Measurements from ENCODE around the gene LEPR. TPM values are rescaled to one million over a fixed set of nuclear protein-coding genes. Genes with fewer than 3 reads are reported as not detected.
A peak's percentile ranks its signal among the peaks of the same experiment; 100 is the strongest.
"Not testable (repeated sequence)": the region's sequence is repeated elsewhere in the genome, so short reads cannot be mapped to it uniquely, and the experiment has no call there.

The LEPR gene, protein sequence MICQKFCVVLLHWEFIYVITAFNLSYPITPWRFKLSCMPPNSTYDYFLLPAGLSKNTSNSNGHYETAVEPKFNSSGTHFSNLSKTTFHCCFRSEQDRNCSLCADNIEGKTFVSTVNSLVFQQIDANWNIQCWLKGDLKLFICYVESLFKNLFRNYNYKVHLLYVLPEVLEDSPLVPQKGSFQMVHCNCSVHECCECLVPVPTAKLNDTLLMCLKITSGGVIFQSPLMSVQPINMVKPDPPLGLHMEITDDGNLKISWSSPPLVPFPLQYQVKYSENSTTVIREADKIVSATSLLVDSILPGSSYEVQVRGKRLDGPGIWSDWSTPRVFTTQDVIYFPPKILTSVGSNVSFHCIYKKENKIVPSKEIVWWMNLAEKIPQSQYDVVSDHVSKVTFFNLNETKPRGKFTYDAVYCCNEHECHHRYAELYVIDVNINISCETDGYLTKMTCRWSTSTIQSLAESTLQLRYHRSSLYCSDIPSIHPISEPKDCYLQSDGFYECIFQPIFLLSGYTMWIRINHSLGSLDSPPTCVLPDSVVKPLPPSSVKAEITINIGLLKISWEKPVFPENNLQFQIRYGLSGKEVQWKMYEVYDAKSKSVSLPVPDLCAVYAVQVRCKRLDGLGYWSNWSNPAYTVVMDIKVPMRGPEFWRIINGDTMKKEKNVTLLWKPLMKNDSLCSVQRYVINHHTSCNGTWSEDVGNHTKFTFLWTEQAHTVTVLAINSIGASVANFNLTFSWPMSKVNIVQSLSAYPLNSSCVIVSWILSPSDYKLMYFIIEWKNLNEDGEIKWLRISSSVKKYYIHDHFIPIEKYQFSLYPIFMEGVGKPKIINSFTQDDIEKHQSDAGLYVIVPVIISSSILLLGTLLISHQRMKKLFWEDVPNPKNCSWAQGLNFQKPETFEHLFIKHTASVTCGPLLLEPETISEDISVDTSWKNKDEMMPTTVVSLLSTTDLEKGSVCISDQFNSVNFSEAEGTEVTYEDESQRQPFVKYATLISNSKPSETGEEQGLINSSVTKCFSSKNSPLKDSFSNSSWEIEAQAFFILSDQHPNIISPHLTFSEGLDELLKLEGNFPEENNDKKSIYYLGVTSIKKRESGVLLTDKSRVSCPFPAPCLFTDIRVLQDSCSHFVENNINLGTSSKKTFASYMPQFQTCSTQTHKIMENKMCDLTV
- 10 to 100 TPM; 21.2 to 71.6 TPM for total RNA-seq
- polyA plus RNA-seq, result 1 to 10 TPM; 4.0 to 5.3 TPM
- long read RNA-seq, donor 1, partial matches to known transcripts, result 3 of 28 reads
- long read RNA-seq, donor 1, other reads (novel, unspliced or antisense), result 24 of 28 reads
- long read RNA-seq, donor 2, full-length matches to known transcripts, result 10 of 44 reads
- long read RNA-seq, donor 2, partial matches to known transcripts, result 6 of 44 reads
- long read RNA-seq, donor 2, other reads (novel, unspliced or antisense), result 28 of 44 reads

GRCh38 chr1:65420590-65421350 is at the start of gene LEPR, which contains the start of gene LEPROT:
LEPR (plus strand) TSS chr1:65420668; CDS start chr1:65565566, 144,898 bp downstream.
LEPROT (plus strand) TSS chr1:65420668; CDS start chr1:65420725, 57 bp downstream.
- peak; percentile 0 for ATAC-seq (ENCODE audit: low FRiP score)
- H3K9me3 ChIP-seq (ENCODE audit: control insufficient read depth, low read length), result no peaks in the 10 kb centered on the region
- no peak for DNase-seq
- H3K36me3 ChIP-seq (ENCODE audit: control insufficient read depth in 1 of 2, insufficient read depth in 2 of 2, low read length in 1 of 2), result peaks cover 2 to 3% of the 10 kb centered on the region in 2 donors
- intact Hi-C loops (cut with DNase I), result loop anchor here in 1 of 2 donors (2.0 to 10.0 kb wide), 2 partner anchors 156 to 354 kb away; no protein-coding TSS in a partner anchor
- H3K4me3 ChIP-seq (ENCODE audit: low read length in 2 of 2), result peak within 1 kb of the TSS; percentile 86 to 98
- H3K4me1 ChIP-seq (ENCODE audit: control insufficient read depth in 1 of 2, insufficient read depth in 2 of 2, low read length in 2 of 2), result peaks cover 0 to 3% of the 10 kb centered on the region in 2 donors
- WGBS, 2 donors, result 0 to 1% methylated on average over 38 to 60 of the region's 60 CpGs
- no peaks in the 10 kb centered on the region for H3K27me3 ChIP-seq (ENCODE audit: control insufficient read depth in 1 of 2, insufficient read depth in 2 of 2, low read length in 1 of 2)
- H3K27ac ChIP-seq (ENCODE audit: low read depth in 1 of 2, low read length in 2 of 2), result peak within 1 kb of the TSS; percentile 91 to 93

GRCh38 chr1:65371544-65371943 is 48.9 kb upstream of the LEPR start:
- H3K9me3 ChIP-seq (ENCODE audit: control insufficient read depth, low read length), result no peaks in the 10 kb centered on the region
- H3K4me1 ChIP-seq (ENCODE audit: control insufficient read depth in 1 of 2, insufficient read depth in 2 of 2, low read length in 2 of 2), result no peaks in the 10 kb centered on the region
- intact Hi-C loops (cut with DNase I), result no loop called here
- H3K36me3 ChIP-seq (ENCODE audit: control insufficient read depth in 1 of 2, insufficient read depth in 2 of 2, low read length in 1 of 2), result no peaks in the 10 kb centered on the region
- H3K27ac ChIP-seq (ENCODE audit: low read depth in 1 of 2, low read length in 2 of 2), result no peak overlapping the region
- H3K27me3 ChIP-seq (ENCODE audit: control insufficient read depth in 1 of 2, insufficient read depth in 2 of 2, low read length in 1 of 2), result no peaks in the 10 kb centered on the region
- WGBS, 2 donors, result 90 to 91% methylated on average over 3 of the region's 3 CpGs
- H3K4me3 ChIP-seq (ENCODE audit: low read length in 2 of 2), result no peak overlapping the region
- no peak for DNase-seq
- ATAC-seq (ENCODE audit: low FRiP score), result no peak

DNA sequence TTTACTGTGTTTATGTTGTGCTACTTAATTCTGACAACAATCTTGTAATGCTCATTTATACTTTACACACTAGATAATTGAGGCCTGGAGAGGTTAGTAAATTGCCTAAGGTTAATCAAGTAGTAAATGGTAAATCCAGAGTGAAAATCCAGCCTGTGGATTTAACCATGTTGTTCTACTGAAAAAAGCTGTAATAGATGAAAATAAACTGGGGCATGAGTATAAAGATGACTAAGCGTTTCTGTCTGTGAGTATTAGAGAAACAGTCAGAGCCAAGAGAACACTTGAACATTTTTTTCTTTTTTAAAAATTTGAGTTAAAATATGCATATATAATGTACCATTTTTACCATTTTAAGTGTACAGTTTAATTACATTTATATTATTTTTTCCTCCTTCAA is 47.9 kb upstream of the LEPR start:
- no peaks in the 10 kb centered on the region for H3K36me3 ChIP-seq (ENCODE audit: control insufficient read depth in 1 of 2, insufficient read depth in 2 of 2, low read length in 1 of 2)
- no peaks in the 10 kb centered on the region for H3K27me3 ChIP-seq (ENCODE audit: control insufficient read depth in 1 of 2, insufficient read depth in 2 of 2, low read length in 1 of 2)
- H3K9me3 ChIP-seq (ENCODE audit: control insufficient read depth, low read length), result no peaks in the 10 kb centered on the region
- 33 to 39% methylated on average over 1 of the region's 1 CpG for WGBS, 2 donors
- ATAC-seq (ENCODE audit: low FRiP score), result no peak
- no peak for DNase-seq
- no peak overlapping the region for H3K27ac ChIP-seq (ENCODE audit: low read depth in 1 of 2, low read length in 2 of 2)
- H3K4me3 ChIP-seq (ENCODE audit: low read length in 2 of 2), result no peak overlapping the region
- intact Hi-C loops (cut with DNase I), result no loop called here
- no peaks in the 10 kb centered on the region for H3K4me1 ChIP-seq (ENCODE audit: control insufficient read depth in 1 of 2, insufficient read depth in 2 of 2, low read length in 2 of 2)

DNA sequence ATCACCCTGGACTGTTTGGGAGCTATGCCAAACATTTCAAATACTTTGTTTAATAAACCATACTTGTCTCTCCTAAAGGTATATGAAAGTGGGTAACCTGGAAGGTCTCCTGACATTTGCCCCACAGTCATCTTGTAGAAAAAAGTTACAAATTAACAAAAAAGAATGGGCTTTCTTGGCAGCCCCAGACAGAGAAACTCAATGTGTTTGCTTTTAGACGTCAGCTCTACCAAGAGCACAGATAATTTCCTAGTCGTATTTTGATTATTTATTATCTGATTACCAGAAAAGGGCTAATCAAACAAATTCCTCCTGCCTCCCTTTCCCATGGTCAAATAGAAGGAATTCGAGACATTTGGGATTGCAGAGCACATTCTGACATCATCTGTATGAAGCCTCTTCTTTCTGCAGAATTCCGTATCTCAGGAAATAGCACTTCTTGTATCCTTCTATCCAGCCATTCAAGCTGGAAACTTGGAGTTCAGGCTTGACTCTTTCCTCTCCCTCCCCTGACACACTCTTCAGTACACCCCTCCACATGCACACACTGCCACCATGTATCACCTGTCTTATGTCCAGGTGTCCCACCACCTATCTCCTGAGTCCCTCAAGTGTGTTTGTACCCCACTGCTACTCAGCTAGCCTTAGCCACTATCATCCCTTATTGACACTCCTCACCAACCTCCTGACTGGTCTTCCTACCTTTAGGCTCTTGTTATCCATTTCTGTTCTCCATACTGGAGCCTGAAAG is 42.8 kb upstream of the LEPR start:
- H3K36me3 ChIP-seq (ENCODE audit: control insufficient read depth in 1 of 2, insufficient read depth in 2 of 2, low read length in 1 of 2), result no peaks in the 10 kb centered on the region
- DNase-seq (no peak), ATAC-seq (ENCODE audit: low FRiP score) (no peak)
- no peaks in the 10 kb centered on the region for H3K4me1 ChIP-seq (ENCODE audit: control insufficient read depth in 1 of 2, insufficient read depth in 2 of 2, low read length in 2 of 2)
- no peaks in the 10 kb centered on the region for H3K27me3 ChIP-seq (ENCODE audit: control insufficient read depth in 1 of 2, insufficient read depth in 2 of 2, low read length in 1 of 2)
- no peak overlapping the region for H3K27ac ChIP-seq (ENCODE audit: low read depth in 1 of 2, low read length in 2 of 2)
- intact Hi-C loops (cut with DNase I), result no loop called here
- WGBS, 2 donors, result 49 to 69% methylated on average over 4 of the region's 4 CpGs
- no peak overlapping the region for H3K4me3 ChIP-seq (ENCODE audit: low read length in 2 of 2)
- H3K9me3 ChIP-seq (ENCODE audit: control insufficient read depth, low read length), result no peaks in the 10 kb centered on the region

DNA sequence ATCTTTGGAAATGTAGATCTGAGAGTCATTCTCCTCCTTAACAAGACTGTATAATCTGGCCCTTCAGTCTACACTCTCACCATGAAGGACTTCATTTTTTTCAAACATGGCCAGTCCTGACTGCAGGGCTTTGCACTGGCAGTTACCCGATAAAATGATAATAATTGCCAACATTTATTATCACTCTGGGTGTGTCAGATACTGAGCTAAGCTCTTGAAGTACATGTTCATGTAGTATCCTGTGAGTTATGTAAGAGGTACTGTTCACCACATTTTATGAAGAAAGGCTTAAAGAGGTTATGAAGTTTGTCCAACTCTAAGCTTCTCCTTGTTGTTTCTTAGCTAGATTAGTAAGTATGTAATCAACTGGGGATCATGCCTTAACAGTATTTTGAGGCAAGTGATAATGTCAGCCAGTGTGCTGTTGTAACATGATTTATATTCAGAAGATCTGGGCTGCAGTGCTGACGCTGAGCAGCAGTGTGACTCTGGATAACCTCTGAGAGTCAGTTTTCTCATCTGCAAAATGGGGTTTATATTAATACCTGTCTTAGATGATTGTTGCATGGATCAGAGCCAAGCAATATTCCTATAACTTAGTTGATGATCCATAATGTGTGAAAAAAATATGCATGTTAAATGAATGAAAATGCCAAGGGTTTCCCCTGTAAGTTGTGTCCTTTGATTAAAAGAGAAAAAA is 42.1 kb upstream of the LEPR start:
- Histone ChIP-seq H3K9me3 (ENCODE audit: control insufficient read depth, low read length) (no peaks in the 10 kb centered on the region), H3K36me3 (ENCODE audit: control insufficient read depth in 1 of 2, insufficient read depth in 2 of 2, low read length in 1 of 2) (no peaks in the 10 kb centered on the region), H3K4me1 (ENCODE audit: control insufficient read depth in 1 of 2, insufficient read depth in 2 of 2, low read length in 2 of 2) (no peaks in the 10 kb centered on the region), H3K4me3 (ENCODE audit: low read length in 2 of 2) (no peak overlapping the region), H3K27me3 (ENCODE audit: control insufficient read depth in 1 of 2, insufficient read depth in 2 of 2, low read length in 1 of 2) (no peaks in the 10 kb centered on the region), H3K27ac (ENCODE audit: low read depth in 1 of 2, low read length in 2 of 2) (no peak overlapping the region)
- intact Hi-C loops (cut with DNase I), result no loop called here
- no peak for ATAC-seq (ENCODE audit: low FRiP score)
- 78 to 87% methylated on average over 2 of the region's 2 CpGs for WGBS, 2 donors
- DNase-seq, result no peak

DNA sequence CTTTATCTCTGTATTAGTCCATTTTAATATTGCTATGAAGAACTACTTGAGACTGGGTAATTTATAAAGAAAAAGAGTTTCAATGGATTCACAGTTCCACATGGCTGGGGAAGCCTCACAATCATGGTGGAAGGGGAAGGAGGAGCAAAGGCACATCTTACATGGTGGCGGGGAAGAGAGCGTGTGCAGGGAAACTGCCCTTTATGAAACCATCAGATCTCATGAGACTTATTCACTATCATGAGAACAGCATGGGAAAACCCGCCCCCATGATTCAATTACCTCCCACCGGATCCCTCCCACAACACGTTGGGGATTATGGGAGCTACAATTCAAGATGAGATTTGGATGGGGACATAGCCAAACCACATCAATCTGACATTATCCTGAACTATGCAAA is 36.0 kb upstream of the LEPR start:
- H3K27me3 ChIP-seq (ENCODE audit: control insufficient read depth in 1 of 2, insufficient read depth in 2 of 2, low read length in 1 of 2); H3K4me3 ChIP-seq (ENCODE audit: low read length in 2 of 2); DNase-seq; H3K27ac ChIP-seq (ENCODE audit: low read depth in 1 of 2, low read length in 2 of 2); H3K9me3 ChIP-seq (ENCODE audit: control insufficient read depth, low read length); H3K4me1 ChIP-seq (ENCODE audit: control insufficient read depth in 1 of 2, insufficient read depth in 2 of 2, low read length in 2 of 2); ATAC-seq (ENCODE audit: low FRiP score); intact Hi-C loops (cut with DNase I); H3K36me3 ChIP-seq (ENCODE audit: control insufficient read depth in 1 of 2, insufficient read depth in 2 of 2, low read length in 1 of 2): not testable (repeated sequence)
- WGBS, 2 donors, result 87 to 94% methylated on average over 5 of the region's 5 CpGs

DNA sequence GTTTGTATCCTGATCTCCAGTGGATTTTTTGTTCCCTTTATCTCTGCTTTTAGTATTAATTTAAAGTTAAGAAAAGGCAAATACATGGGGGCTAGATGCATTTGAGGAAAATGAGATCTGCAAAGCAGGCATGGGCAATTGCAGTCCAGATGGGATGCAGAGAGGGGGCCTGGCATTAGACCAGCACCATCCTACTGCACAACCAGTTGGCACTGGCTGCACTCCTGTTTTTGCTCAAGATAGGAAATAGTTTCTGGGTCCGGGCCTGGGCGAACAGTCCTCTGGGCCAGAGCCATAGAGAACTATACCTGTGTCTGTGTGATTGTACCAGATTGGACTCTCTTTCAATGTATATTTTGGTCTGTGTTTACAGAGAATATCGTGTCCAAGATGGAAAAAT is 34.0 kb upstream of the LEPR start:
- Histone ChIP-seq H3K9me3 (ENCODE audit: control insufficient read depth, low read length) (no peaks in the 10 kb centered on the region), H3K4me3 (ENCODE audit: low read length in 2 of 2) (no peak overlapping the region), H3K4me1 (ENCODE audit: control insufficient read depth in 1 of 2, insufficient read depth in 2 of 2, low read length in 2 of 2) (no peaks in the 10 kb centered on the region), H3K27me3 (ENCODE audit: control insufficient read depth in 1 of 2, insufficient read depth in 2 of 2, low read length in 1 of 2) (no peaks in the 10 kb centered on the region), H3K27ac (ENCODE audit: low read depth in 1 of 2, low read length in 2 of 2) (no peak overlapping the region), H3K36me3 (ENCODE audit: control insufficient read depth in 1 of 2, insufficient read depth in 2 of 2, low read length in 1 of 2) (peaks cover 0 to 2% of the 10 kb centered on the region in 2 donors)
- intact Hi-C loops (cut with DNase I), result no loop called here
- 60 to 62% methylated on average over 3 of the region's 3 CpGs for WGBS, 2 donors
- ATAC-seq (ENCODE audit: low FRiP score) (no peak), DNase-seq (no peak)

Data from aorta (tissue), 5 donors.